Muscle layer of duodenum (tissue), 2 donors: ENCODE results near the gene C1QTNF6.
A peak's percentile ranks its signal among the peaks of the same experiment; 100 is the strongest.
"Not testable (repeated sequence)": the region's sequence is repeated elsewhere in the genome, so short reads cannot be mapped to it uniquely, and the experiment has no call there.

ENCODE experiments used
- H3K27ac ChIP-seq: one replicate; pipeline ENCODE4 v1.7.0; 2013; ENCODE audit warnings: mild to moderate bottlenecking, low read length
- H3K27me3 ChIP-seq: one replicate; pipeline ENCODE4 v1.7.0; 2013; ENCODE audit warnings: low read depth, mild to moderate bottlenecking, control low read depth, low read length
- H3K36me3 ChIP-seq, 2 donors: one replicate each; pipeline ENCODE4 v1.7.0; 2013; ENCODE audit warnings: low read length in 2 of 2, control low read depth in 1 of 2, mild to moderate bottlenecking in 1 of 2; ENCODE audit not compliant: insufficient read depth in 2 of 2, control insufficient read depth in 1 of 2
- H3K4me1 ChIP-seq, 2 donors: one replicate each; pipeline ENCODE4 v1.7.0; 2013; ENCODE audit warnings: low read length in 2 of 2, mild to moderate bottlenecking in 2 of 2, control low read depth in 1 of 2, moderate library complexity in 1 of 2; ENCODE audit not compliant: insufficient read depth in 2 of 2, control insufficient read depth in 1 of 2
- H3K4me3 ChIP-seq, 2 donors: one replicate each; pipeline ENCODE4 v1.7.0; 2013; ENCODE audit warnings: low read length in 2 of 2, low read depth in 1 of 2, mild to moderate bottlenecking in 1 of 2
- H3K9me3 ChIP-seq, 2 donors: one replicate each; pipeline ENCODE4 v1.7.0; 2013; ENCODE audit warnings: low read length in 2 of 2, control low read depth in 1 of 2, mild to moderate bottlenecking in 1 of 2; ENCODE audit not compliant: control insufficient read depth in 1 of 2
- donor health status: healthy.

The C1QTNF6 gene

DNA sequence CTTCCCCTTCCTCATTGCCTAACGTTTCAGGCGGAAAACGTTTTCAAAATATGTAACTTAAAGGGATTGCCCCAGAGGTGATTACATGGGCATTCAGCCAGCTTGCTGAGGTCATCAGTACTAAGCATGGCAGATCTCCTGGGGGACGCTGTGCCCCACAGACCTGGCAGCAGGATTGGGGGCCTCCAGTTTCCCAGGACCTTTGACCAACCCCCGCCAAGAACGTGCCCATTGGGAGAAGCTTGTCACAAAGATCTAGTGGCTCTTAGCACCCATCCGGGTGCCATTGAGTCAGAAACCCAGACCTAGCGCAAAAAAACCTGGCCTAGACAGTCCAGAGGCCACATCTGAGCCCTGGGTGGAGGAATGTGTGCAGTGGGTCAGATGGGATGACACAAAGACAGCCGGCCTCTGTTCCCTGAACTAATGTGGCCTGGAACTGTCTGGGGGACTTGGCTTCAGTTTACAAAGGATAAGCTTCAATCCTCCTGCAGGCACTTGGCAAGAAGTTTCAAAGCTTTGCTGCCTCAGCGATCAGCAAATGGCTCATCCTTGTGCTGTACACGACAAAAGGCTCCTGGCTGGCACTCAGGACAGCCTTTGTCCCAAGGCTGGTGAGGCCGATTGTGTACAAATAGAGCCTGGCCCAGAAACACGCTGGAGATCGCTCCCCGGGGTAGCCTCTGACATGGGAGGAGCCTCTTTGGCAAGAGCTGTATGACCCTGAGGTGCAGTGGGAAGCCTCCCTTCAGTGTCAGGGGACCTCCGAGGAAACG, 9.5 kb downstream of the C1QTNF6 start:
- Histone ChIP-seq H3K27ac (no peak overlapping the region), H3K36me3 (peaks cover 0 to 5% of the 10 kb centered on the region in 2 donors), H3K4me1 (peaks cover 25 to 36% of the 10 kb centered on the region in 2 donors), H3K9me3 (no peaks in the 10 kb centered on the region), H3K4me3 (no peak overlapping the region), H3K27me3 (no peaks in the 10 kb centered on the region)

DNA sequence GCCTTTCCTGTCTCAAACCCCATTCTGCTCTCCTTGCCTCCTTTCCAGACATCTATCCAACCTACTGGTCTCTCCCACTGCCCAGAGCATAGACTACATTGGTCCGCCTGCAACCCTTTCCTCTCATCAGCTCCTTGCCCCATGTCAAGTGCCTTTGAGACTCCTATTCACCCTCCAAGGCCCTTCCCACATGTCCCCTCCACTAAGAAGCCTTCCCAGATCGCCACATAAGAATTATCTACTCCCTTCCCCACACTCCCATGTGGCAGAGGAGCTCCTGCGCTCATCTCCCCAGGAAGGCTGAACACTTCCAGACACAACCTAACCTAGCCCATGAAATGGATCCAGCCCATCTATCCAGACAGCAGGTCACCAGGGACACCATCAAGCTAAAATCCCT, 10.3 kb downstream of the C1QTNF6 start:
- Histone ChIP-seq H3K36me3 (peaks cover 0 to 5% of the 10 kb centered on the region in 2 donors), H3K27me3 (no peaks in the 10 kb centered on the region), H3K9me3 (no peaks in the 10 kb centered on the region), H3K4me3 (no peak overlapping the region), H3K27ac (no peak overlapping the region), H3K4me1 (peaks cover 25 to 36% of the 10 kb centered on the region in 2 donors)

DNA sequence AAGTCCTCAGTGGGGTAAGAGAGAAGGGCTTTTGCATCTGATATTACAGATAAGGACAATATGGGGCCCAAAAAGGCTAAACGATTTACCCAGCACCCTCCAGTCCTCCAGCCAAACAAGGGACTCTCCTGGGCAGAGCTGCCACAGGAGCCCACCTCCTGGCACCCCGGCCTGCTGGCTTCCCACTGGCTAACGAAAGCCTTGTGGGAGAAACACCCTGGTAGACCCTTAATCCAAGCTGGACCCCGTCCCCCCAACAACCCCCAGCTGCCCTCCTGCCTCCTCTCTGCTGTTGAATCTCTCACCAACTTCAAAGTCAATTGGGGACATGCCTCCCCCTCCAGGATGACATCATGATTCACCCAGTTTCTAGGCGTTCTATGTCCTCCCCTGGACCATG, 10.8 kb downstream of the C1QTNF6 start:
- Histone ChIP-seq H3K27me3 (no peaks in the 10 kb centered on the region), H3K4me1 (peaks cover 25 to 36% of the 10 kb centered on the region in 2 donors), H3K27ac (peak overlapping the region; percentile 21), H3K4me3 (no peak overlapping the region), H3K9me3 (no peaks in the 10 kb centered on the region), H3K36me3 (peaks cover 0 to 2% of the 10 kb centered on the region in 2 donors)

DNA sequence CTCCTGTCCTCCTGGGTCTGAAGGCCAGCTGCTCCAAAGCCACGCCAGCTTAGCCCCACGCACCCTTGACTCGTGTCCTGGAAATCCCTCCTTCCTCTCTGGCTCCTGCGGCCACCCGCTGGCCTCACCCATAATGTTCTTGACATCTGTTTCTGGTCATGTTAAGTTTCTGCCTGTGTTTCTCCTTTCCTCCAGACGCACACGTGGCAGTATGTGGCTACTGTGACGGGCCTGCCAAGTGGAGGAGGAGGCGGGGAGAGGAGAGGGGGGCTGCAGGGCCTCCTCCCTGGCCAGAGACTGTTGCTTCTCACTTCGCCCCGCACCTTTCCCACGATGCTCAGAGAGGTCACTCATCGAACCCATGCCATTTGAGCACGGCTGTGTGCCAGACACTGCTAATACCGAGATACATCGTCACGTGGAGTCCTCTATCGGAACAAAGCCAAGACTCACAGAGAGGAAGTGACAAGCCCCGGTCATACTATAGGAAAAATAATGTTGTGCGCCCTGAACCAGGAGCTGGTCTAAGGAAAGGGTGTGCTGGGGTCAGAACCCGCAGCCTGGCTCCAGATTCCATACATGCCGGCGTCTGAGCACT, 11.5 kb downstream of the C1QTNF6 start:
- no peaks in the 10 kb centered on the region for H3K9me3 ChIP-seq
- no peak overlapping the region for H3K4me3 ChIP-seq
- no peaks in the 10 kb centered on the region for H3K27me3 ChIP-seq
- peak overlapping the region; percentile 21 for H3K27ac ChIP-seq
- H3K36me3 ChIP-seq = no peaks in the 10 kb centered on the region
- H3K4me1 ChIP-seq = peaks cover 25 to 36% of the 10 kb centered on the region in 2 donors

DNA sequence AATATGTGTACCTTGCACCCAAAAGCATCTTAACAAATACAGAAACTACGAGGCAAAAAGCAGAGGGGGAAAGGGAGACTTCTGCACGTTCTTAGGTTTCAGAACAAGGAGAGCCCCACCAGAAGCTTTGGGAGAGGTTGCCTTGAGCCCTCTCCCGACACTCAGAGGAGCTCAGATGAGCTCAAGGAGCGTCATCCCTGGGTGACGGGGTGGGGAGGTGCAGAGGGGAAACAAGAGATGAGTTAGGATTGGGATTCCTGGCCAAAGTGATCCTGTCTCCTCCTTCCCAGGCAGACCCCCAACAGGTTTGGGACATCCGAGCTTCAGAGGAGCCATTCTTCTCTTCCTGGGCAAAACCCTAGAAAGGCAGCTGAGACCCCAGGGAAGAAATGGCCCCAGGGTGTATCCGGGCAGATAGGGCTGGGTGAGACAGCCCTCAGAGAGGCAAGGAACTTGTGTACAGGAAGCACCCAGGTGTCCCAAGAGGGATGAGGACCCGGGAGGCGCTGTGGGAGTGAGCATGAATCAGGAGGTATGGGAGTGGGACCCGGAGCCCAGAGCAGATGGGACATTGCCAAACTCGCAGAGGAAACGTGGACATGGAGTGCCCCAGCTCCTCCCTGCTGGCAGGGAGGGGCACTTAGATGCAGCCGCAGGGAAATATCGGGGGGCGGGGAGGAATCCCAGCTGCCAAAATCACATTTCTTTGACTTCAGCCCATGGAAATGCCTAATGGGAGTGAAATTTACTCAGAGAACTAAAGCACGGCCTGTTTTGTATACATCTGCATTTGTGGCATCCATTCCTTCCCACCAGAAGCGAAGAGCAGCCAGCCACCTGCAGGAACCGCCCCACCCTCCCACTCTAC, 12.4 kb downstream of the C1QTNF6 start:
- no peak overlapping the region for H3K27ac ChIP-seq
- no peaks in the 10 kb centered on the region for H3K27me3 ChIP-seq
- no peak overlapping the region for H3K4me3 ChIP-seq
- H3K36me3 ChIP-seq = no peaks in the 10 kb centered on the region
- H3K4me1 ChIP-seq = peaks cover 25 to 36% of the 10 kb centered on the region in 2 donors
- no peaks in the 10 kb centered on the region for H3K9me3 ChIP-seq

DNA sequence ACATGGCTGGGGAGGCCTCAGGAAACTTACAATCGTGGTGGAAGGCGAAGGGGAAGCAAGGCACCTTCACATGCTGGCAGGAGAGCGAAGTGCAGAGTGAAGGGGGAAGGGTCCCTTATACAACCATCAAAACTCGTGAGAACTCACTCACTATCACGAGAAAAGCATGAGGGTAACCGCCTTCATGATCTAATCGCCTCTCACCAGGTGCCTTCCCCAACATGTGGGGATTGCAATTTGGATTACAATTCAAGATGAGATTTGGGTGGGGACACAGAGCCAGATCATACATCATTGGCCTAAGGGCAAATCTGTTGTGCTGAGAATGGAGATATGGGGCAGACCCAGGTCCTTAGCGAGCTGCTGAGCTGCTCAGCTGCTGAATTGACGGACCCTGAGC, 13.1 kb downstream of the C1QTNF6 start:
- H3K36me3 ChIP-seq = no peaks in the 10 kb centered on the region
- no peak overlapping the region for H3K27ac ChIP-seq
- H3K9me3 ChIP-seq = no peaks in the 10 kb centered on the region
- H3K4me3 ChIP-seq = no peak overlapping the region
- H3K4me1 ChIP-seq = peaks cover 25 to 36% of the 10 kb centered on the region in 2 donors
- H3K27me3 ChIP-seq = no peaks in the 10 kb centered on the region

DNA sequence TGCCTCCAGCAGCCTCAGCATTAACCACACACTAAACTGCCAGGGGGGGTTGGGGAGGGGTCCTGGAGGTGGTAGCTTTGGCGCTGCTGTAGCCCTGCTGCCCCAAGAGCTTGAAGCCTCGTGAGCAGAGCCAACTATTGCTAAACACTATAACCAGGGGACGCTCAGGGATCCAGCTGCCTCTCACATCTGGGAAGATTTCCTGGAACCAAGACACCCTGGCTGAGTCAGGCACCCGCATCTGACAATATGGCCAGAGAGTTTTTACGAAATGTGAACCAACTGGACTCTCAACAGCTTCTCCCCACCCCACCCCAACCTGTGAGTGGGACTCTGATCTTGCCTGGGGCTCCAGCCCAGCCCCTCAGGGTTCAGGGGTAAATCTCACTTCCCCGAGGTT, 14.3 kb downstream of the C1QTNF6 start:
- no peaks in the 10 kb centered on the region for H3K36me3 ChIP-seq
- H3K9me3 ChIP-seq = no peaks in the 10 kb centered on the region
- no peak overlapping the region for H3K27ac ChIP-seq
- no peak overlapping the region for H3K4me3 ChIP-seq
- no peaks in the 10 kb centered on the region for H3K27me3 ChIP-seq
- H3K4me1 ChIP-seq = peaks cover 25 to 33% of the 10 kb centered on the region in 2 donors

DNA sequence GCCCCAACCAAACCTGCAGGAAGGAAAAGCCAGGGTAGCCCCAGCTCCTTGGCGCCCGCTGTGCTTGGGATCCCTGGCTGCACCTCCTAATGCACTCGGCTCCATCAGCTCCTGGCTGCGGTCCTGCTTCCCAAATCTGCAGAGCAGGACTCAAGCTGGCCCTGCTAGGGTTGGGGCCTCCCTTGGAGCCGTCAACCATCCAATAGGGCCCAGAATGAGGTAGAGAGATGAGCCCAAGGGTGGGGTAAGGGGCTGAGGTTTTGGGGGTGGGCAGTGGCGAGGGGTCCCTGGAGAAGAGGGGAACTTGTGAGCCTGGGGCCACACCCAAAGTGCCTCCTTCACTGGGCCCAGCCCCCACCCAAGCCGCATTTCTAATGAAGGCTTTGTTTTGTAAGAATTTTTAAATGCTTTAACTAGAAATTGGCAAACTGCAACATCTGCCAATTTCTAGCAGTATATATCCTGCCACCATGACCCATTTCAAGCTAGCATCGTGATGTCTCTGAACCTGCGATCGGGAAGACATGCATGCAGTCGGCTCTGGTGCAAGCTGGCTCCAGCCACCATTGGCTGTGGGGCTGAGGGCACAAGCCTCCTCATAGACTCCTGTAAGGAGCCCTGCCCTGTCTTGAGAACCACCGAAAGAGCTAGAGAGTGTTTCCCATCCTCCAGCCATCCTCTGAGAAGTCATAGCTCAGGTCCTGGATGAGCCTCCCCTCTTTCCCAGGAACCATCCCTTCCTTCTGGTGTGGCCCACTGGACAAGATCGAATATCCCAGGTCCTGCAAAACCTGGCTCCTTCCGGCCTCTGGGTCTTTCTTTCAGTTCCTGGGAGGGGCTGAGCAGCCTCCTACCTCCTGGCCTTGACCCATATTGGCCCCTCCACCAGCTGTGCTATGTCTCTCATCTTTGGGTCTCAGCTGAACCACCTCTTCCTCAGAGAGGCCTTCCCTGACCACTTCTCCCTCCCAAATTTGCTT, 15.5 kb downstream of the C1QTNF6 start:
- H3K4me1 ChIP-seq = peaks cover 20 to 22% of the 10 kb centered on the region in 2 donors
- no peak overlapping the region for H3K27ac ChIP-seq
- H3K27me3 ChIP-seq = no peaks in the 10 kb centered on the region
- no peaks in the 10 kb centered on the region for H3K36me3 ChIP-seq
- no peak overlapping the region for H3K4me3 ChIP-seq
- H3K9me3 ChIP-seq = no peaks in the 10 kb centered on the region

DNA sequence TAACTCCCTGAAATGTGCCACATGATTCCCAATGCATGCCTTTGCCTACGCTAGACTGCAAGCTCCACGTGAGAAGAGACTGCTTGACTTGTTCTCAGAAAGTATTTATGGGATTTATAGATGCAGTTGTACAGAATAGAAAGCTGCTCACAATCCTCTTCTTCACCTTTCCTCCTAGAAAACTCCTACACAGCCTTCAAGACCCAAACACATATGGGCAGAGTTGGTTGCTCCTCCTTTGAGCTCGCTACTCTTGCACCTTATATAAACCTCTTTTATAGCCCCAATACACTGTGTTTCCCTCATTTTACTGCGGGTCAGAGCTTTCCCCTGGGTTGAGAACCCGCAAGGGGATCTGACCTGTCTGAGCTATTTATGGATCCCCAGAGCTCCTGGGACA, 16.4 kb downstream of the C1QTNF6 start:
- no peak overlapping the region for H3K27ac ChIP-seq
- peaks cover 15 to 19% of the 10 kb centered on the region in 2 donors for H3K4me1 ChIP-seq
- no peak overlapping the region for H3K4me3 ChIP-seq
- no peaks in the 10 kb centered on the region for H3K9me3 ChIP-seq
- H3K36me3 ChIP-seq = no peaks in the 10 kb centered on the region
- H3K27me3 ChIP-seq = no peaks in the 10 kb centered on the region

DNA sequence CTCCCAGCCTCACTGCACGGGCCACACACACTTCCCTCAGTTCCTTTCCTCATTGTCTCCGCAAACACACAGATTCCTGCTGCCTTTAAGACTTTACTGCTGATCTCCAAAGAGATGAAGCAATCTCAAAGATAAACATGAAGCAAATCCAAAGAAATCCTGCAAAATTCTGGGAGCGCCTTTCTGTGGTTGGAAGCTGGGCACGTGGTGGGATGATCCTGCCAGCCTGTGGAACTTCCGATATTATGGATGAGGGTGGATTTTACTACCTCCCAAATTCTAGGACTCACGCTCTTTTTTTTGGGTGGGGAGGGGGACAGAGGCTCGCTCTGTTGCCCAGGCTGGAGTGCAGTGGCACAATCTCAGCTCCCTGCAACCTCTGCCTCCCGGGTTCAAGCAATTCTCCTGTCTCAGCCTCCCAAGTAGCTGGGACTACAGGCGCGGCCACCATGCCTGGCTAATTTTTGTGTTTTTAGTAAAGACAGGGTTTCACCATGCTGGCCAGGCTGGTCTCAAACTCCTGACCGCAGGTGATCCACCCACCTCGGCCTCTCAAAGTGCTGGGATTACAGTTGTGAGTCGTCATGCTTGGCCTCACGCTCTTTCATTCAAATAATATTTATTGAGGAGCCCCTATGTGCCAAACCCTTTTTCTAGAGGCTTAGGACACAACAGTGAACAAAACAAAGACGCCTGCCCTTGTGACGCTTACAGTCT, 17.2 kb downstream of the C1QTNF6 start:
- H3K27ac ChIP-seq, H3K36me3 ChIP-seq, H3K4me3 ChIP-seq, H3K27me3 ChIP-seq, H3K9me3 ChIP-seq: not testable (repeated sequence)
- peaks cover 8 to 13% of the 10 kb centered on the region in 2 donors for H3K4me1 ChIP-seq
